Measurements from ENCODE around the gene FAM167B. TPM values are rescaled to one million over a fixed set of nuclear protein-coding genes. Genes with fewer than 3 reads are reported as not detected.

Gene FAM167B
- total and polyA plus RNA-seq, 2 of the 4 experiments (the other 2 are of a cell fraction): 0.18 to 0.53 TPM

DNA sequence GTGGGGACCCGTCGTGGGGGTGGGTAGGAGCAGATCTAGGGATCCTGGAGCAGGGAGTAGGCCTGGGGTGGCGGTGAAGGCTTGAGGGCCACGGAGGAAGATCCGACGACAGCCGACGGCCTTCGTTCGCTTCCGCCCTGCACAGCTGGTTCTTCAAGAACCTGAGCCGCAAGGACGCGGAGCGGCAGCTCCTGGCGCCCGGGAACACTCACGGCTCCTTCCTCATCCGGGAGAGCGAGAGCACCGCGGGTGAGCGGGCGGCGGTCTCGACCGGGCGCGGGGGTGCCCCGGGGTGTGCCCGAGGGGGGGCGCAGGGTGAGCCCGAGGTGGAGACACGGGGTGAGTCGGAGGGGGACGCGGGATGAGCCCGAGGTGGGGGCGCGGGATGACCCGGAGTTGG lies 28.4 kb downstream of the FAM167B start:
- no peaks in the 10 kb centered on the region for H3K36me3 ChIP-seq (ENCODE audit: control insufficient read depth, insufficient read depth, low read length)
- 24% methylated on average over 25 of the region's 41 CpGs; no CpG with 5 or more reads in 1 of the 2 experiments for WGBS, 2 experiments (ENCODE audit: extremely low coverage in 2 of 2, insufficient read length in 1 of 2)
- H2BK120ac ChIP-seq (ENCODE audit: low read depth, low read length): no peak overlapping the region
- no peak overlapping the region for H3K27ac ChIP-seq (ENCODE audit: insufficient read depth, low read length)
- no peaks in the 10 kb centered on the region for H3K9me3 ChIP-seq (ENCODE audit: control insufficient read depth, insufficient read depth, low read length)
- no peak overlapping the region for H2BK15ac ChIP-seq (ENCODE audit: low read depth, low read length)
- ChIA-PET CTCF (no interaction called here), POLR2A (ENCODE audit: unreplicated experiment) (no interaction called here)
- no peak overlapping the region for H3K23ac ChIP-seq (ENCODE audit: low read depth, low read length)
- H2AFZ ChIP-seq (replicated peaks; ENCODE audit: low read length, poor library complexity): peak overlapping the region; percentile 85
- no peak for DNase-seq
- dilution Hi-C loops (cut with HindIII; ENCODE audit: low sequenced_read_pairs, unreplicated experiment): no loop called here
- 0 out of 2 replicates have a peak overlapping the region, but pooled peaks have one; percentile 16 for H2AK5ac ChIP-seq (ENCODE audit: low read depth, low read length)
- no peak overlapping the region for H3K4ac ChIP-seq (ENCODE audit: low read depth, low read length)
- no TSS peak for BruUV-seq (replicated peaks)
- H3K9me1 ChIP-seq (ENCODE audit: insufficient read depth, low read length): 0 out of 2 replicates have a peak, but pooled peaks cover 7% of the 10 kb centered on the region
- in situ Hi-C loops (cut with MboI; ENCODE audit: low sequenced_read_pairs): no loop called here
- H3K56ac ChIP-seq (ENCODE audit: extremely low read depth, insufficient read depth, low read length): no peak overlapping the region
- H3K79me1 ChIP-seq (ENCODE audit: low read depth in 1 of 2, low read length in 2 of 2): no peaks in the 10 kb centered on the region
- no peak overlapping the region for H4K5ac ChIP-seq (ENCODE audit: low read depth, low read length)
- intact Hi-C loops (cut with micrococcal nuclease): no loop called here
- no peaks in the 10 kb centered on the region for H4K20me1 ChIP-seq (ENCODE audit: insufficient read depth, low read length)
- peaks cover 18% of the 10 kb centered on the region for H3K27me3 ChIP-seq (ENCODE audit: control insufficient read depth, insufficient read depth, low read length)
- ATAC-seq (ENCODE audit: low read depth): no peak
- no peak overlapping the region for H3K18ac ChIP-seq (ENCODE audit: low read depth, low read length)
- no peak overlapping the region for H3K14ac ChIP-seq (replicated peaks; ENCODE audit: low read depth, low read length)
- H3K4me3 ChIP-seq (ENCODE audit: insufficient read depth, low read depth, low read length): no peak overlapping the region
- no peak overlapping the region for H3K4me2 ChIP-seq (ENCODE audit: low read depth, low read length)
- H2AK9ac ChIP-seq (replicated peaks; ENCODE audit: low read depth, low read length, poor library complexity): no peak overlapping the region
- H3K9ac ChIP-seq (ENCODE audit: low read depth, low read length): no peak overlapping the region
- H2BK20ac ChIP-seq (ENCODE audit: low read depth, low read length): no peak overlapping the region
- H4K8ac ChIP-seq (ENCODE audit: low read depth in 2 of 2, low read length in 2 of 2): no peak overlapping the region
- no peak overlapping the region for H4K91ac ChIP-seq (ENCODE audit: insufficient read depth, low read depth, low read length)
- no peak overlapping the region for H2BK5ac ChIP-seq (ENCODE audit: low read depth, low read length, poor library complexity, severe bottlenecking)
- TF ChIP-seq MAFK (IDR thresholded peaks at IDR 0.05; ENCODE audit: low read depth, low read length) (no peak), CHD1 (IDR thresholded peaks at IDR 0.05; ENCODE audit: low read depth, low read length) (no peak), CEBPB (IDR thresholded peaks at IDR 0.05; ENCODE audit: low read depth, low read length) (no peak), BHLHE40 (IDR thresholded peaks at IDR 0.05; ENCODE audit: low read depth, low read length) (no peak), FOS (IDR thresholded peaks at IDR 0.05; ENCODE audit: low read depth, low read length) (no peak), NFE2L2 (IDR thresholded peaks at IDR 0.05; ENCODE audit: low read depth, low read length) (no peak), RFX5 (IDR thresholded peaks at IDR 0.05; ENCODE audit: low read depth, low read length) (no peak), POLR2A (IDR thresholded peaks at IDR 0.05; ENCODE audit: low read depth, low read length) (no peak), RAD21 (IDR thresholded peaks at IDR 0.05; ENCODE audit: low read length) (no peak), SMC3 (IDR thresholded peaks at IDR 0.05; ENCODE audit: low read depth, low read length) (no peak), MXI1 (IDR thresholded peaks at IDR 0.05; ENCODE audit: borderline replicate concordance, low read depth, low read length) (no peak)
- TF ChIP-seq, protein P1, sequence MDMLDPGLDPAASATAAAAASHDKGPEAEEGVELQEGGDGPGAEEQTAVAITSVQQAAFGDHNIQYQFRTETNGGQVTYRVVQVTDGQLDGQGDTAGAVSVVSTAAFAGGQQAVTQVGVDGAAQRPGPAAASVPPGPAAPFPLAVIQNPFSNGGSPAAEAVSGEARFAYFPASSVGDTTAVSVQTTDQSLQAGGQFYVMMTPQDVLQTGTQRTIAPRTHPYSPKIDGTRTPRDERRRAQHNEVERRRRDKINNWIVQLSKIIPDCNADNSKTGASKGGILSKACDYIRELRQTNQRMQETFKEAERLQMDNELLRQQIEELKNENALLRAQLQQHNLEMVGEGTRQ (IDR thresholded peaks at IDR 0.05; ENCODE audit: low read depth, low read length): no peak
- TF ChIP-seq, protein P2, sequence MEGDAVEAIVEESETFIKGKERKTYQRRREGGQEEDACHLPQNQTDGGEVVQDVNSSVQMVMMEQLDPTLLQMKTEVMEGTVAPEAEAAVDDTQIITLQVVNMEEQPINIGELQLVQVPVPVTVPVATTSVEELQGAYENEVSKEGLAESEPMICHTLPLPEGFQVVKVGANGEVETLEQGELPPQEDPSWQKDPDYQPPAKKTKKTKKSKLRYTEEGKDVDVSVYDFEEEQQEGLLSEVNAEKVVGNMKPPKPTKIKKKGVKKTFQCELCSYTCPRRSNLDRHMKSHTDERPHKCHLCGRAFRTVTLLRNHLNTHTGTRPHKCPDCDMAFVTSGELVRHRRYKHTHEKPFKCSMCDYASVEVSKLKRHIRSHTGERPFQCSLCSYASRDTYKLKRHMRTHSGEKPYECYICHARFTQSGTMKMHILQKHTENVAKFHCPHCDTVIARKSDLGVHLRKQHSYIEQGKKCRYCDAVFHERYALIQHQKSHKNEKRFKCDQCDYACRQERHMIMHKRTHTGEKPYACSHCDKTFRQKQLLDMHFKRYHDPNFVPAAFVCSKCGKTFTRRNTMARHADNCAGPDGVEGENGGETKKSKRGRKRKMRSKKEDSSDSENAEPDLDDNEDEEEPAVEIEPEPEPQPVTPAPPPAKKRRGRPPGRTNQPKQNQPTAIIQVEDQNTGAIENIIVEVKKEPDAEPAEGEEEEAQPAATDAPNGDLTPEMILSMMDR (conservative IDR thresholded peaks at IDR 0.05; ENCODE audit: low read depth, low read length): no peak
- TF ChIP-seq, protein P3, sequence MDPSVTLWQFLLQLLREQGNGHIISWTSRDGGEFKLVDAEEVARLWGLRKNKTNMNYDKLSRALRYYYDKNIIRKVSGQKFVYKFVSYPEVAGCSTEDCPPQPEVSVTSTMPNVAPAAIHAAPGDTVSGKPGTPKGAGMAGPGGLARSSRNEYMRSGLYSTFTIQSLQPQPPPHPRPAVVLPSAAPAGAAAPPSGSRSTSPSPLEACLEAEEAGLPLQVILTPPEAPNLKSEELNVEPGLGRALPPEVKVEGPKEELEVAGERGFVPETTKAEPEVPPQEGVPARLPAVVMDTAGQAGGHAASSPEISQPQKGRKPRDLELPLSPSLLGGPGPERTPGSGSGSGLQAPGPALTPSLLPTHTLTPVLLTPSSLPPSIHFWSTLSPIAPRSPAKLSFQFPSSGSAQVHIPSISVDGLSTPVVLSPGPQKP (IDR thresholded peaks at IDR 0.05; ENCODE audit: borderline replicate concordance, low read depth, low read length): no peak
- peaks cover 9% of the 10 kb centered on the region; the same call in 1 of the 2 replicates for H3K4me1 ChIP-seq (ENCODE audit: control insufficient read depth, insufficient read depth, low read length)

All from IMR-90 (cell line).